H7 (cell line): ENCODE results near the gene SMAD3. TPM values are rescaled to one million over a fixed set of nuclear protein-coding genes. Genes with fewer than 3 reads are reported as not detected.

Source experiments
- DNase-seq: peaks from one replicate; pipeline ENCODE4 v3.0.0; 2012
- H3K27me3 ChIP-seq: 2 replicates; pipeline ENCODE4 v1.6.0; 2011; ENCODE audit warnings: mild to moderate bottlenecking, low read length; ENCODE audit not compliant: control insufficient read depth, insufficient read depth
- H3K36me3 ChIP-seq: replicated peaks from 2 replicates; pipeline ENCODE4 v1.5.1; 2011; ENCODE audit warnings: low read length; ENCODE audit not compliant: control insufficient read depth, insufficient read depth
- H3K4me3 ChIP-seq: 2 replicates; pipeline ENCODE4 v1.5.1; 2011; ENCODE audit warnings: low read depth, mild to moderate bottlenecking, control low read depth, low read length, moderate library complexity; ENCODE audit not compliant: insufficient read depth
- total RNA-seq: library from RNA; depleted of rRNA; stranded (reverse); fragments of >200 nt; shearing (Covaris generic); gene quantifications from 2 replicates; pipeline ENCODE4 v1.2.3, GENCODE V29; 2014

The SMAD3 gene
- total RNA-seq, 1 experiment from 2014 or later = 29.2 TPM

DNA sequence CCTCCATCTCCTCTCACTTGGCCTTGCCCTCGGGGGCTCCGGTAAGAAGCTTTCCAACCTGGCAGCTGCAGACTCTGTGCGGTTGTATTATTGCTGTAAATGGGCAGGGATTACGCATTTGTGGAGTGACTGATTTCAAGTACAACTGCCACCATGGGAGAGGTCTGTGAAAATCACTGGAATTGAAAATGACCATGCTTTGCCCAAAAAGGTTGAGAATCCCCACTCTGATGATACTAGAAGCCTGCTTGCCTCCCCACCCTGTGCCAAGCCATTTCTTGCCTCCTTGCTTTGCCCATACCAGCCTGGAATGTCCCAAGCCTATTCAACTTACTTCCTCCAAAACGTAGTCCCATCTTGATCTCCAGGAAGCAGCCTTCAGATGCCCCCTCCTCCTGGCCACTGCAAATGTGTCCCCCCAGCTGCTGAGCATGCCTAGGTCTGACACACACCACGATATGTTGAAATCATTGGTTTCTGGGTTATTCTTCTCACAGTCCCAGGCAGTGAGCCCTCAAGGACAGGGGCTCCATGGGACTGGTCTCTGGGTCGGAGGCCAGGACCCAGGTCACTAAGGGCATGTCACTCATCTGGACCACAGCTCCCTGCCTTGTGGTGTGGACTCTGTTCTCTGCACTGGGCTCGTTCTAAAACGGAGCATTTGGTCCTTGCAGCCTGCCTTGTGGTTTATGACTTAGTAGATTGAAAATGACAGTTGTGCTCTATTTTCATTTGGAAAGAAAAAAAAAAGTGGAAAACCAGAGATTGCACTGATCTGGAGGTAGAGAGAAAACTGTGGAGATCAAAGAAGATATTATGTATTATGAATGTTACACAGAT lies 42.9 kb downstream of the SMAD3 start:
- Histone ChIP-seq H3K4me3 (no peak overlapping the region), H3K36me3 (no peaks in the 10 kb centered on the region; the same call in 1 of the 2 replicates), H3K27me3 (no peaks in the 10 kb centered on the region)
- DNase-seq = no peak

DNA sequence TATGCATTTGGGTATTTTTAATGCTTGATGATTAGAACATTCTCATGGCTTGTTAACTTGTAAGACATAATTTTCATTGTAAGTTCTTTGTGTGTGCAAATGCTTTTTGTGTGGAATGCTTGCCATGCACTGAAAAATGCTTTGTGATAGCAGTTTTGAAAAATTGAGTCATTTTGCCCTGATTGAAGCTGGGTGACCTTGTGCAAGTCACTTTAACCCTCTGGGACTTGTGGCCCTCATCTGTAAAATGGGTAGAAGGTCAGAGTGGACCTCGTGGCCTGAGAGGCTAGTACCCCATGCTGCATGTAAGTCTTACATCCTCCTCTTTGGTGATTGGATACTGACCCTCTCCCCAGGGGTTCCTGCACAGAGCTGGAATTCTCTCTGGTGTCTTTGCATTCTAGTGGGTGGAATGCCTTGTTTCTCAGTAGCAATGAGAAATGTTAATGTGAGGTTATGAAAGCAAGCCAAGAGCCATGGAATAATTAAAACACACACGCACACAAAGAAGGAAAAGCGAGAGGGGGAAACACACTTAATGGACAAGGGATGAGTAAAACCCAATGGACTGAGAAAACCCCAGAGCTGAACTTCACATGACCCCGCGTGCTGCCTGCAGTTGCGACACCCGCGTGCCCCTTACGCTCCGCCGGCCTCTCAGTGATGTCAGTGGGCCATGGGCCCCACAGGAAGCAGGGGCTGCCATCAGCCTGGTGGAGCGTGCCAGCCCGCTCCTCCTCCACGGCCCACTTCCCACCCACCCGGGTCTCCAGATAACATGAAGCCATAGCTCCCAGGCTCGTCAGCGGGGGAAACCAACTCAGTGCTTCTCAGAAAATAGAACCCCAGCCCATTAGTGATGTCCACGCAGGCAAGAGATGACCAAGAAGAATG lies 44.0 kb downstream of the SMAD3 start:
- Histone ChIP-seq H3K36me3 (no peaks in the 10 kb centered on the region; the same call in 1 of the 2 replicates), H3K27me3 (no peaks in the 10 kb centered on the region), H3K4me3 (no peak overlapping the region)
- DNase-seq = peak; percentile 53

DNA sequence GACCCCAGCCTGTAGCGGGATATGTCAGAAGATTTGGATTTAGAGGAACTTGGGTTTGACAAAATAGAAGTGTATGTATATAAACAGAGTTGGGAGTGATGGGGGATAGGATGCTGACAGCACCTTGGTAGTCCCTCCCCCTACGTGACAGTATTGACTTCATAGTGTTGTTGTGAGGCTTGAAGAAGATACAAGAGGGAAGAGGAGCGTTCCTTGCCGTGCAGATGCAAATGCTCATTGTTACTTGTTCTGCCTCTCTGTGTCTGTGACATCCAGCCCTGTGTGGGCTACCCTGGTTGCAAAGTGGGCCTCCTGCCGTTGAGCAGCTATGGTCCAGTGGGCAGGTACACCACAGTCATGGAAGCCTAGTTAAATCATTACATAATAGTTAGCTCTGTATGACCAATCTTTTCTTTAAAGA lies 45.0 kb downstream of the SMAD3 start:
- Histone ChIP-seq H3K4me3 (no peak overlapping the region), H3K36me3 (no peaks in the 10 kb centered on the region; the same call in 1 of the 2 replicates), H3K27me3 (no peaks in the 10 kb centered on the region)
- DNase-seq = no peak

DNA sequence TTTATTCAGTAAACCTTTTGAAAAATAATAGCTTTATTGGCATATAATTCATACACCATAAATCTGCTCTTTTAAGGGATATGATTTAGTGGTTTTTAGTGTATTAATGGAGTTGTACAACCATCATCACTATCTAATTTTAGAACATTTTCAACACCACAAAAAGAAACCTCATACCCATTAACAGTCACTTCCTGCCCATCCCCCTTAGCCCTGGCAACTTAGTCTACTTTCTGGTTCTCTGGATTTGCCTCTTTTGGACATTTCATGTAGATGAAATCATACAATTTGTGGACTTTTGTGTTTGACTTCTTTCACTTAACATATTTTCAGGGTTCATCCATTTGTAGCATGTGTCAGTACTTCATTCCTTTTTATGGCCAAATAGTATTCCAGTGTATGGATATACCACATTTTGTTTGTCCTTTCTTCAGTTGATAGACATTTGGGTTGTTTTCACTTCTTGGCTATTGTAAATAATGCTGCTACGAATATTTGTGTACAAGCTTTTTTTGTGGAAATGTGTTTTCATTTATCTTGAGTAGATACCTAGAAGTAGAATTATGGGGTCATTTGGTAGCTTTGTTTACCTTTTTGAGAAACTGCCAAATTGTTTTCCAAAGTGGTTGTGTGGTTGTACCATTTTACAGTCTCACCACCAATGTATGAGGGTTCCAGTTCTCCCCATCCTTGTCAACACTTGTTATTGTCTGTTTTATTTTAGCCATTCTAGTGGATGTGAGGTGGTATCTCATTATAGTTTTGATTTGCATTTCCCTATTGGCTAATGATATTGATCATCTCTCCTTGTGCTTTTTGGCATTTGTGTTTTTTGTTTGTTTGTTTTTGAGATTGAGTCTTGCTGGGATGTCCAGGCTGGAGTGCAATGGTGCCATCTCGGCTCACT lies 45.8 kb downstream of the SMAD3 start:
- H3K27me3 ChIP-seq = no peaks in the 10 kb centered on the region
- no peak for DNase-seq
- H3K4me3 ChIP-seq = no peak overlapping the region
- no peaks in the 10 kb centered on the region for H3K36me3 ChIP-seq

DNA sequence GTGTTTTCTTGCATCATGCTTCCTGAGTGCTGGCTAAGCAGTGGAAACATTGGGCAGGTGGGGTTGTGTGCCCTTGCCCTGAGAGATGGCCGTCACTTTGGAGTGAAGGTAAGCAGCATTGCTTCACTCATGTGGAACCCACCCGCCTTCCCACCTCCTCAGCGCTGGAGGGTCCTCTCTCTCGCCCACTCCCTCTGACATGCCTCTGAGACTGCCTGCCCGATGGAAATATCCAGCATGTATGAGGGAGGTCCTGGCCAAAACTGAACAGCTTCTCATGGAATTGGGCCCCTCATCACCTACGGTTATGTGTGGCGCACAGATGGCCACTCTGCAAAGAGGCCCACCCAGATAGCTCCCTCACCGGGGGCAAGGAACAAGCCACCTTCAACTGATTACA lies 48.6 kb downstream of the SMAD3 start:
- Histone ChIP-seq H3K27me3 (no peaks in the 10 kb centered on the region), H3K4me3 (no peak overlapping the region), H3K36me3 (no peaks in the 10 kb centered on the region)
- DNase-seq = no peak

DNA sequence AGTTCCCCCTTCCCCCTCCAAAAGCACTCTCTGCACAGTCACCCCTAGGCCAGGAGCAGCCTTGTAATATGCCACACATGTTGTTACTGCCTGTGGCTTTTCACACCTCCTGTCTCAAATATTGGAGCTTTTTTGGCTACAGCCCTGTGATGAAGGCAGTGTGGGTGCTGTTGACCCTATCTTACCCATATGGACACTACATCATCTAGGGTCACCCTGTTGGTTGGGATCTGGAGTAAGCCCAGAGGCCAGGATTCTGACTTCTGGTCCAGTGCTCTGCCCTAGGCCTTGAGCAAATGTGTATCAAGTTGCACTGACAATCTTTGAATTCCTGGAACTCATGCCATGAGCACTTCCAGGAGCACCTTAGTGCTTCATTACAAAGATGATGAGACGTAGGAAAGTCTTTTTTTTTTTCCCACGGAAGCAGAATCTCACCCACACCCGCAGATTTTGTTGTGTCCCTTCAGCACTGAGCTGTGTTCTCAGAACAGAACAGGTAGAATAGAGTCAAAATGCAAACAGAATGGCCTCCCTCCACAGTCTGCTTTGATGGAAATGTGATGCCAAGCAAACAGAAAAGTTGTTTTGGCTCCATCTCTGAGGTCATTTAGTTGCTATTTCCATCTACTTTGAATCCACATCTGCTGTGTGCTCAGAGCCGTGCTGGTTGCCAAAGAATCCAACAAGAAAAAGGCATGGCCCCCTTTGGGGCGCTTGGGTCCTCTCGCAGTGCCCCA lies 49.6 kb downstream of the SMAD3 start:
- no peaks in the 10 kb centered on the region for H3K36me3 ChIP-seq
- H3K4me3 ChIP-seq = no peak overlapping the region
- no peak for DNase-seq

DNA sequence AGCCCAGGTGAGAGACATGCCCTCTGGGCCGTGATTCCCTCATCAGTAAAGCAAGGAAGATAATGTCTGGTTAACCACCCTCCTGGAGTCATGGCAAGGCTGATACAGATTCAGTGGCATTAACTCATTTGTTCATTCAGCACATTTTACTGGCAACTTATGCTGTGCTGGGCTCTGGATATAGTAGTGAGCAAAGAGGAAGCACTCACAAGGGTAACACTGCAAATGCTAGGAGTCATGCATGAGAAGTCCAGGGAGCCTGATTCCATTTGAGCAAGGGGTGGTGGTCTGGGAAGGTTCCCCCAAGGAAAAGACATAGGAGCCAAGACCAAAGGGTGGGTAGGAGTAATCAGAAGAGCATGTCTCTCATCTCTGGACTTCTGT lies 50.2 kb downstream of the SMAD3 start:
- no peaks in the 10 kb centered on the region for H3K27me3 ChIP-seq
- DNase-seq = no peak
- H3K36me3 ChIP-seq = no peaks in the 10 kb centered on the region

More for the DNA sequence above, 49.6 kb downstream of the SMAD3 start:
- no peaks in the 10 kb centered on the region for H3K27me3 ChIP-seq

DNA sequence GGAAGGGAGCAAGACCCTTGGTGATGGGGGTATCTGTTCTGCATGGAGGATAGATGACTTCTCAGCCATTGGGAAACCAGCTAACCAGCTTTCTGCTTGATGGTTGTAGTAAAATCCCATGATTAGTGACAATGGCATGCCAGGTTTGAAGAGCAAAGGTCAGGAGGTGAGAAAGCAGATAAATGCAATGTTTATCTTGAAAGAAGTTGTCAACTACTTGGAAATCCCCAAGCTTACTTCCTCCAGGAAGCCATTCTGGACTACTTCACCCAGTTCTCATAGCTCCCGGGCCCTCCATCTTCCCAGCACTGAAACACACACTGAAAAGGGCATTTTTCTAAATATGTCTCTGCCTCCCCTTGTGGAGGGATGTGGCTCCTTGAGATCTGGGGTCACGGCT lies 51.3 kb downstream of the SMAD3 start:
- Histone ChIP-seq H3K27me3 (no peaks in the 10 kb centered on the region), H3K36me3 (no peaks in the 10 kb centered on the region), H3K4me3 (no peak overlapping the region)
- no peak for DNase-seq

More for the DNA sequence above, 50.2 kb downstream of the SMAD3 start:
- H3K4me3 ChIP-seq = no peak overlapping the region

DNA sequence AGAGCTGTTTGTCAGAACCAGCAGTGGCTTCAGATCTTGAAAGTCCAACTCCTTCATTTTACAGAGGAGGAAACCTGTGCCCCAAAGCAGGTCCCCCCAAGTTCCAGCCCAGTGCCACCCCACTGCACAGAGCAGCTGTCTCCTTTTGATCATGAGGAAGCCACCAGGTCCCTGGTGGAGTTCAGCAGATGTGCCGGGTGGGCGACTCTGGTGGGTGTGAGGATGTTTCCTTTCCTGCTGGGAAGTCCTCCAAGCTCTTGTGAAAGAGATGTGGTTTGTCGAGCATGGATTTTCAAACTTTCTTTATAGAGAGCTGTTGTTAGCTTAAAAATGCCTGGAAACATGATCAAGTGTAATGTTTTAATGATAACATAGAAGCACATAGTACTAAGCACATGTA lies 52.0 kb downstream of the SMAD3 start:
- DNase-seq = no peak
- no peaks in the 10 kb centered on the region for H3K27me3 ChIP-seq
- H3K36me3 ChIP-seq = no peaks in the 10 kb centered on the region
- H3K4me3 ChIP-seq = no peak overlapping the region

DNA sequence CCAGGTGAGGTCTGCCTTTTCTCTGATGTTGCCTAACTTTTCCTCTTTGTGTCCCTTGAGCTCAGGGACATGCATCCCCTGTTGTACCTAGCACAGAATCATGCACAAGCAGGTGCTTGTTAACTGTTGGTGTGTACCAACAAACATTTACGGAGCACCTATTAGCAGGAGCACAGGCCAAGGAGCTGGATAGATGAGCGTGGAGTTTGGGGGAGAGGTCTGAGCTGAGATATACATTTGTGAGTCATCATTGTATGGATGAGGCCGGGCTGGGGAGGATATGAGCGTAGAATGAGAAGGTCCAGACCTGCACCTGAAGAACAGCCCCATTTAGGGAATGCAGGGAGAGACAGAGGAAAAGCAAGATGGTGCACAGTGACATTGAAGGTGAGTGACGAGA lies 53.4 kb downstream of the SMAD3 start:
- Histone ChIP-seq H3K36me3 (no peaks in the 10 kb centered on the region), H3K27me3 (no peaks in the 10 kb centered on the region), H3K4me3 (no peak overlapping the region)
- no peak for DNase-seq

DNA sequence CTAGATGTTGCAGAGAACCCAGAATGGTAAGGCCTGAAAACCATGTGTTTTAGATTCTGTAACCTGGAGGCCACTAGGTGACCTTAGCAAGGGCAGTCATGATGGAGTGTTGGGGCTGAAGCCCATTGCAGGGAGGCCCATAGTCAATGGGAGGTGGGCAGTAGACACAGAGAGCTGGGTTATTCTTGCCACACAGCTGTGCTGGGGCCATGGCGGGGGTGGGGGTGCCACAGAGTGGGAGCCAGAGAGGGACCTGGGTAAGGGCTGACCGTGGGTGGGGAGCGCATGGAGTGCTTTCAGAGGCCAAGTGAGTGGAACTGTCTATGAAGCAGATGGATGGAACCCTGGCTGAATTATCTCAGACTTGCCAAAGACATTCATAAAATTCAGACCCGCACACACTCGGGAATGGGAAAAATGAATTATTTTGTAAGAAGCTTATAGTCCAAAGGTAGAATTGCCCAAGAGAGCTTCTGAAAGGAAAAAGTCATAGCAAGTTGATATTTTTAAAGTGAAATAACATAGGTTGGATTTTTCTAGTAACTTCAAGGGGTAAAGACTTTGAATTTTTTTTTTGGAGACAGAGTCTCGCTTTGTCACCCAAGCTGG lies 53.9 kb downstream of the SMAD3 start:
- H3K27me3 ChIP-seq = no peaks in the 10 kb centered on the region
- H3K36me3 ChIP-seq = no peaks in the 10 kb centered on the region

DNA sequence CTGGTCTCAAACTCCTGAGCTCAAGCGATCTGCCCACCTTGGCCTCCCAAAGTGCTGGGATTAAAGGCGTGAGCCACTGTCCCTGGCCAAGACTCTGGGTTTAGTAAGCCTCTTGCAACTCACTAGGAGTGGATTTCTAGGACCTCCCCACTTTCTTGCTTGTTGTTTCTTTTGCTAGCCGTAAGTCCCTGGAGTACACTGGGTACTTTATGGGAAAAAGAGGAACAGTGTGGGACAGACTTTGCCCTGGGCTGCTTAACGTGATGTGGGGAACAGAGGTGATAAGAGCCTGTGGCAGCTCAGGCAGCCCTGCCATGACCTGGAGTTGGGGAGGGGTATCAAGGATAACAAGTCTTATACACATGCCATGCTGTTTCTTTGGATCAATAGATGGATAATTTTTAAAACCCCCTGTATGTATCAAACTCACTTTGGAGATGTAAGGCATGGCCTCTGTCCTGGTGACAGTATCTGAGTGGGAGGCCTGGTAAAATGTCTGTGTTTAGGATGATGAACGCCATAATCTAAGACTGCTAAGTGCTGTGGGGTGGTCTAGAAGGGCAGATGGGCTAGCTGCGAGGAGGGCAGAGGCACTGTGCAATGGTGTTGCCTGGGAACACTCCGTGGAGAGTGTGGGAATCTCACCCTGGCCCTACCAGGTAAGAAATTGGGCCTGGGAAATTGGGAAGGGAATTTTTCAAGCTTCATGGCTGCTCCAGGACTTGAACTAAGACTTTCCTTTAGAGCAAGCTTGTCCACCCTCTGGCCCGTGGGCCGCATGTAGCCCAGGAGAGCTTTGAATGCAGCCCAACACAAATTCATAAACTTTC lies 54.8 kb downstream of the SMAD3 start:
- DNase-seq = no peak
- H3K36me3 ChIP-seq = no peaks in the 10 kb centered on the region
- no peak overlapping the region for H3K4me3 ChIP-seq
- no peaks in the 10 kb centered on the region for H3K27me3 ChIP-seq

More for the DNA sequence above, 53.9 kb downstream of the SMAD3 start:
- DNase-seq = no peak
- no peak overlapping the region for H3K4me3 ChIP-seq
